Cardiac atrium fibroblast (primary cell): ENCODE measurements around the gene FSHR. TPM values are rescaled to one million over a fixed set of nuclear protein-coding genes. Genes with fewer than 3 reads are reported as not detected.

Source experiments
- total RNA-seq: library from RNA; depleted of rRNA; stranded (reverse); fragments of >200 nt; gene quantifications from 2 replicates; pipeline ENCODE4 v1.2.3, GENCODE V29; 2015

FSHR gene
- not detected in 2 replicates for total RNA-seq

GRCh38 chr2:49154140-49154539, at the start of gene FSHR:
FSHR (minus strand) TSS chr2:49154515; CDS start chr2:49154417, 98 bp downstream.

